Left lung (tissue), 10 donors: Measurements from ENCODE around the gene RRAD. TPM values are rescaled to one million over a fixed set of nuclear protein-coding genes. Genes with fewer than 3 reads are reported as not detected.

Experiments
- ATAC-seq: fragments of 200-7000 bp; cut with Tn5 transposase; one replicate; pipeline ENCODE4 v1.9.1; 2020; ENCODE audit warnings: moderate library complexity
- DNase-seq, 4 donors: peaks; one replicate each; pipeline ENCODE4 v3.0.0-alpha.2; 2013 to 2020
- H3K27ac ChIP-seq, 2 donors: fragments of 200-600 bp; sonication (generic) in 1 of 2; one replicate each; pipeline versions ENCODE4 v1.5.0 to v1.8.0; 2020 to 2021
- H3K27me3 ChIP-seq, 2 donors: fragments of 200-600 bp; sonication (generic) in 1 of 2; one replicate each; pipeline versions ENCODE4 v1.5.0 to v1.8.0; 2020 to 2021
- H3K36me3 ChIP-seq, 2 donors: fragments of 200-600 bp; sonication (generic) in 1 of 2; one replicate each; pipeline versions ENCODE4 v1.5.0 to v1.8.0; 2020 to 2021
- H3K4me1 ChIP-seq, 2 donors: fragments of 200-600 bp; one replicate each; pipeline ENCODE4 v1.8.0; 2021
- H3K4me3 ChIP-seq, 2 donors: fragments of 200-600 bp; sonication (generic) in 1 of 2; one replicate each; pipeline versions ENCODE4 v1.5.0 to v1.8.0; 2020 to 2021; ENCODE audit warnings: mild to moderate bottlenecking in 1 of 2
- H3K9me3 ChIP-seq, 2 donors: fragments of 200-600 bp; sonication (generic) in 1 of 2; one replicate each; pipeline versions ENCODE4 v1.5.0 to v1.8.0; 2020 to 2021
- CTCF ChIP-seq, 2 donors: fragments of 200-600 bp; sonication (generic) in 1 of 2; IDR thresholded peaks; one replicate each; pipeline versions ENCODE4 v1.5.0 to v1.8.0; 2021; ENCODE audit warnings: antibody characterized with exemption in 2 of 2
- intact Hi-C, 2 donors: fragments of 100-400 bp; cut with DNase I; formaldehyde crosslinking; loops; one replicate each; pipeline versions ENCODE4 v1.11.2 to v1.14.2; 2022
- polyA plus RNA-seq, 6 donors: library from polyadenylated mRNA; unstranded; fragments of 120-200 nt; gene quantifications; one replicate each; pipeline ENCODE4 v1.2.1, GENCODE V29; 2013; ENCODE audit not compliant: insufficient read length in 6 of 6
- total RNA-seq, 2 donors: library from RNA; stranded (reverse); fragmentation: NEBNext Ultra II Directional; extraction: Animal tissue kit (Norgen Biotek cat#: 25700); gene quantifications; one replicate each; pipeline ENCODE4 v1.2.1, GENCODE V29; 2021
- donor health status: DM: no; HTN: yes; CAD: no.
- donor health status: DM: no; HTN: no; CAD: no.

RRAD gene
- total and polyA plus RNA-seq, 8 donors, result 8.1 to 31.8 (median 9.0) TPM

- DNase-seq (no peak), ATAC-seq (peak; percentile 18)
- intact Hi-C loops, result no loop called here
- Histone ChIP-seq H3K36me3 (no peaks in the 10 kb centered on the region), H3K4me1 (peaks cover 0 to 9% of the 10 kb centered on the region in 2 donors), H3K4me3 (no peak overlapping the region), H3K27ac (no peak overlapping the region), H3K9me3 (no peaks in the 10 kb centered on the region), H3K27me3 (no peaks in the 10 kb centered on the region)
- TF ChIP-seq CTCF (IDR thresholded peaks at IDR 0.05), result no peak
Observed at GRCh38 chr16:66905633-66906539, 19.4 kb downstream of the RRAD start.

GRCh38 chr16:66904846-66905632, 20.3 kb downstream of the RRAD start:
- Histone ChIP-seq H3K27me3 (no peaks in the 10 kb centered on the region), H3K27ac (peak overlapping the region in 1 of 2 donors; percentile 62), H3K36me3 (no peaks in the 10 kb centered on the region), H3K4me3 (no peak overlapping the region), H3K9me3 (no peaks in the 10 kb centered on the region), H3K4me1 (peaks cover 6 to 16% of the 10 kb centered on the region in 2 donors)
- TF ChIP-seq CTCF (IDR thresholded peaks at IDR 0.05), result no peak
- intact Hi-C loops, result no loop called here
- ATAC-seq, result peak; percentile 44
- DNase-seq, result peak in 1 of 4 donors; percentile 81

GRCh38 chr16:66904428-66904845, 20.9 kb downstream of the RRAD start:
- H3K4me1 ChIP-seq, result peaks cover 12 to 22% of the 10 kb centered on the region in 2 donors
- TF ChIP-seq CTCF (IDR thresholded peaks at IDR 0.05), result no peak
- no peak overlapping the region for H3K4me3 ChIP-seq
- no peaks in the 10 kb centered on the region for H3K36me3 ChIP-seq
- no peak for ATAC-seq
- H3K9me3 ChIP-seq, result no peaks in the 10 kb centered on the region
- peak overlapping the region in 1 of 2 donors; percentile 62 for H3K27ac ChIP-seq
- no peak for DNase-seq
- intact Hi-C loops, result no loop called here
- no peaks in the 10 kb centered on the region for H3K27me3 ChIP-seq

GRCh38 chr16:66903544-66904427, 21.5 kb downstream of the RRAD start:
- H3K4me3 ChIP-seq, result no peak overlapping the region
- H3K27me3 ChIP-seq, result no peaks in the 10 kb centered on the region
- H3K4me1 ChIP-seq, result peaks cover 14 to 26% of the 10 kb centered on the region in 2 donors
- intact Hi-C loops, result no loop called here
- TF ChIP-seq CTCF (IDR thresholded peaks at IDR 0.05), result no peak
- no peak for DNase-seq
- ATAC-seq, result no peak
- no peaks in the 10 kb centered on the region for H3K9me3 ChIP-seq
- peak overlapping the region in 1 of 2 donors; percentile 17 for H3K27ac ChIP-seq
- no peaks in the 10 kb centered on the region for H3K36me3 ChIP-seq
